IMR-90 (cell line): ENCODE measurements around the gene PIP. TPM values are rescaled to one million over a fixed set of nuclear protein-coding genes. Genes with fewer than 3 reads are reported as not detected.

Experiments used
- ATAC-seq: fragments of 200-7000 bp; cut with Tn5 transposase; 2 replicates; pipeline ENCODE4 v1.9.1; 2020; ENCODE audit warnings: low read depth, mild to moderate bottlenecking, moderate library complexity
- BruUV-seq: library from RNA; stranded (reverse); fragments of 400-500 nt; replicated peaks from 2 replicates; lab custom pipeline; 2021; lab: Mats Ljungman, UMichigan
- CTCF ChIA-PET: fragments of 300-600 bp; formaldehyde crosslinking; extraction: SDS; loops from one replicate; lab custom pipeline; 2021; ENCODE audit warnings: antibody characterized with exemption; lab: Yijun Ruan, JAX
- POLR2A ChIA-PET: fragments of 300-600 bp; sonication (Branson Sonifier 250); formaldehyde crosslinking; loops from one replicate; lab custom pipeline; 2022; ENCODE audit warnings: antibody characterized with exemption; ENCODE audit not compliant: unreplicated experiment; lab: Charles Lee
- DNase-seq: peaks from one replicate; pipeline ENCODE4 v3.0.0; 2013
- H2AFZ ChIP-seq: replicated peaks from 2 replicates; pipeline ENCODE3; 2013; ENCODE audit warnings: low read length, mild to moderate bottlenecking; ENCODE audit not compliant: poor library complexity
- H2AK5ac ChIP-seq: 2 replicates; pipeline ENCODE4 v1.6.1; 2013; ENCODE audit warnings: low read depth, low read length, inconsistent platforms
- H2AK9ac ChIP-seq: replicated peaks from 2 replicates; pipeline ENCODE3; 2013; ENCODE audit warnings: mild to moderate bottlenecking, low read depth, low read length, moderate library complexity; ENCODE audit not compliant: poor library complexity
- H2BK120ac ChIP-seq: 2 replicates; pipeline ENCODE4 v1.6.1; 2013; ENCODE audit warnings: low read depth, low read length, inconsistent platforms
- H2BK15ac ChIP-seq: 3 replicates; pipeline ENCODE4 v1.6.1; 2013; ENCODE audit warnings: low read depth, low read length, inconsistent platforms
- H2BK20ac ChIP-seq: 2 replicates; pipeline ENCODE4 v1.6.1; 2013; ENCODE audit warnings: low read depth, mild to moderate bottlenecking, inconsistent platforms, low read length, moderate library complexity
- H2BK5ac ChIP-seq: 2 replicates; pipeline ENCODE4 v1.6.1; 2013; ENCODE audit warnings: mild to moderate bottlenecking, low read depth, low read length, inconsistent platforms; ENCODE audit not compliant: poor library complexity, severe bottlenecking
- H3K14ac ChIP-seq: replicated peaks from 2 replicates; pipeline ENCODE4 v1.6.1; 2013; ENCODE audit warnings: low read depth, low read length, inconsistent platforms
- H3K18ac ChIP-seq: 2 replicates; pipeline ENCODE4 v1.6.1; 2013; ENCODE audit warnings: low read depth, low read length, control low read depth
- H3K23ac ChIP-seq: 2 replicates; pipeline ENCODE4 v1.6.1; 2013; ENCODE audit warnings: low read depth, low read length, inconsistent platforms
- H3K27ac ChIP-seq: 2 replicates; pipeline ENCODE4 v1.5.1; 2013; ENCODE audit warnings: mild to moderate bottlenecking, control low read depth, low read length; ENCODE audit not compliant: insufficient read depth
- H3K27me3 ChIP-seq: 2 replicates; pipeline ENCODE4 v1.6.1; 2013; ENCODE audit warnings: low read length; ENCODE audit not compliant: control insufficient read depth, insufficient read depth
- H3K36me3 ChIP-seq: 2 replicates; pipeline ENCODE4 v1.6.1; 2013; ENCODE audit warnings: low read length, mixed read lengths; ENCODE audit not compliant: control insufficient read depth, insufficient read depth
- H3K4ac ChIP-seq: 2 replicates; pipeline ENCODE4 v1.6.1; 2013; ENCODE audit warnings: low read depth, low read length, inconsistent platforms
- H3K4me1 ChIP-seq: 2 replicates; pipeline ENCODE4 v1.6.1; 2013; ENCODE audit warnings: low read length, mixed read lengths; ENCODE audit not compliant: control insufficient read depth, insufficient read depth
- H3K4me2 ChIP-seq: 2 replicates; pipeline ENCODE4 v1.6.1; 2013; ENCODE audit warnings: low read depth, mild to moderate bottlenecking, control low read depth, low read length, moderate library complexity
- H3K4me3 ChIP-seq: 2 replicates; pipeline ENCODE4 v1.5.1; 2013; ENCODE audit warnings: low read depth, mild to moderate bottlenecking, control low read depth, low read length, moderate library complexity; ENCODE audit not compliant: insufficient read depth
- H3K56ac ChIP-seq: 2 replicates; pipeline ENCODE4 v1.6.1; 2013; ENCODE audit warnings: low read length, inconsistent platforms; ENCODE audit not compliant: insufficient read depth; ENCODE audit errors: extremely low read depth
- H3K79me1 ChIP-seq, 2 experiments: 2 replicates each; pipeline ENCODE4 v1.6.1; 2013; ENCODE audit warnings: low read length in 2 of 2, inconsistent platforms in 1 of 2, low read depth in 1 of 2
- H3K9ac ChIP-seq: 2 replicates; pipeline ENCODE4 v1.6.1; 2013; ENCODE audit warnings: low read depth, low read length, control low read depth
- H3K9me1 ChIP-seq: 2 replicates; pipeline ENCODE4 v1.6.1; 2013; ENCODE audit warnings: low read length, inconsistent platforms; ENCODE audit not compliant: insufficient read depth
- H3K9me3 ChIP-seq: 2 replicates; pipeline ENCODE4 v1.6.1; 2013; ENCODE audit warnings: low read length; ENCODE audit not compliant: control insufficient read depth, insufficient read depth
- H4K20me1 ChIP-seq: 2 replicates; pipeline ENCODE4 v1.6.1; 2013; ENCODE audit warnings: low read length, inconsistent platforms; ENCODE audit not compliant: insufficient read depth
- H4K5ac ChIP-seq: 2 replicates; pipeline ENCODE4 v1.6.1; 2013; ENCODE audit warnings: mild to moderate bottlenecking, low read depth, low read length, control low read depth
- H4K8ac ChIP-seq, 2 experiments: 2 replicates each; pipeline ENCODE4 v1.6.1; 2013; ENCODE audit warnings: low read depth in 2 of 2, low read length in 2 of 2, control low read depth in 1 of 2, inconsistent platforms in 1 of 2
- H4K91ac ChIP-seq: 2 replicates; pipeline ENCODE4 v1.6.1; 2013; ENCODE audit warnings: low read depth, low read length, inconsistent platforms; ENCODE audit not compliant: insufficient read depth
- CHD1 ChIP-seq: IDR thresholded peaks from 2 replicates; pipeline ENCODE4 v1.6.1; 2012; ENCODE audit warnings: low read depth, low read length, improper control_type of control experiment
- MAFK ChIP-seq: IDR thresholded peaks from 2 replicates; pipeline ENCODE4 v1.6.1; 2012; ENCODE audit warnings: low read depth, low read length, improper control_type of control experiment
- SMC3 ChIP-seq: fragments of 150-350 bp; IDR thresholded peaks from 2 replicates; pipeline ENCODE4 v1.6.1; 2016; ENCODE audit warnings: low read depth, mild to moderate bottlenecking, antibody characterized with exemption, low read length, moderate library complexity
- WGBS, 2 experiments: methylation state at CpG; one replicate each; pipeline versions ENCODE4 v1.1.5 to v1.1.7; 2013; ENCODE audit warnings: missing lambda C conversion rate in 2 of 2; ENCODE audit not compliant: insufficient read length in 1 of 2; ENCODE audit errors: extremely low coverage in 2 of 2; 5-methylcytosine and 5-hydroxymethylcytosine counted together
- dilution Hi-C: fragments of 300-500 bp; cut with HindIII; formaldehyde crosslinking; loops from one replicate; pipeline ENCODE4 v1.14.3; 2018; ENCODE audit warnings: low sequenced_read_pairs; ENCODE audit not compliant: unreplicated experiment
- in situ Hi-C: fragments of 300-500 bp; cut with MboI; formaldehyde crosslinking; loops from 3 replicates; pipeline ENCODE4 v1.14.3; 2019; ENCODE audit warnings: low sequenced_read_pairs, inconsistent platforms, mixed read lengths
- intact Hi-C: fragments of 100-400 bp; cut with micrococcal nuclease; formaldehyde crosslinking; loops from 2 replicates; pipeline ENCODE4 v1.10.0; 2022
- polyA plus RNA-seq, 3 experiments: library from polyadenylated mRNA; depleted of rRNA; stranded (reverse); fragments of >200 nt; gene quantifications; 2 replicates each; pipeline ENCODE4 v1.2.3, GENCODE V29; 2012; ENCODE audit warnings: low replicate concordance in 1 of 3
- total RNA-seq: library from RNA; depleted of rRNA; stranded (reverse); fragments of >200 nt; gene quantifications from 2 replicates; pipeline ENCODE4 v1.2.3, GENCODE V29; 2012
- TF ChIP-seq, protein P1 (sequence below): conservative IDR thresholded peaks from 2 replicates; pipeline ENCODE4 v1.5.1; 2012; ENCODE audit warnings: mild to moderate bottlenecking, low read depth, low read length, improper control_type of control experiment

Gene PIP
- total and polyA plus RNA-seq, 2 of the 4 experiments (the other 2 are of a cell fraction): not detected

DNA sequence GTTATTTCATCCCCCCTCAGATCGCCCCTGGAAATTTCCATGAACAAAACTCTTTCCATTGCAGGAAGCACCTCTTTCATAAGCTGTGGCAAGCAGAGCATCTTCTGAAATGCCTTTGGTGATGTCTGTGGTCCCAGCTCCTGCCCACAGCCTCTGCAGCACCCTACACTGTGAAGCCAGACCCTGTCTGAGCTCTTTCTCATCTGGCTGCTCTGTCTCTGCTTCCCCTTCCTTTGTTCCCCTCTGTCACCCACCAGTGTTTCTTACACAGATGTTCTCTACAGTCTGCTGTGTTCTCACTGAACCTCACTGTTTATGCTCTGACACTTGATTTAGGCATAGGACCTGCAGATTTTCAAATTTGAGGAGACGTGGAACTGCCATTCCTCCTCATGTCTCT lies 49.5 kb downstream of the PIP start:
- Histone ChIP-seq H3K9me3 (0 out of 2 replicates have a peak, but pooled peaks cover 2% of the 10 kb centered on the region), H3K4ac (no peak overlapping the region), H3K14ac (no peak overlapping the region), H3K9ac (no peak overlapping the region), H3K18ac (no peak overlapping the region), H2BK5ac (no peak overlapping the region), H3K27me3 (no peaks in the 10 kb centered on the region), H2BK120ac (no peak overlapping the region), H2BK20ac (no peak overlapping the region), H4K8ac (no peak overlapping the region), H3K56ac (no peak overlapping the region), H4K91ac (no peak overlapping the region), H3K4me3 (no peak overlapping the region), H4K20me1 (no peaks in the 10 kb centered on the region), H2AK9ac (no peak overlapping the region), H4K5ac (no peak overlapping the region), H3K36me3 (no peaks in the 10 kb centered on the region), H3K4me2 (no peak overlapping the region), H3K27ac (no peak overlapping the region), H2BK15ac (no peak overlapping the region), H3K23ac (no peak overlapping the region), H3K79me1 (no peaks in the 10 kb centered on the region), H2AFZ (no peak overlapping the region), H2AK5ac (no peak overlapping the region), H3K9me1 (no peaks in the 10 kb centered on the region), H3K4me1 (no peaks in the 10 kb centered on the region)
- intact Hi-C loops (no loop called here), dilution Hi-C loops (no loop called here), in situ Hi-C loops (no loop called here)
- BruUV-seq: no TSS peak
- ChIA-PET CTCF (no interaction called here), POLR2A (no interaction called here)
- no CpG with 5 or more reads among the region's 2 CpGs for WGBS, 2 experiments
- no peak for DNase-seq
- TF ChIP-seq MAFK: no peak
- TF ChIP-seq, protein P1, sequence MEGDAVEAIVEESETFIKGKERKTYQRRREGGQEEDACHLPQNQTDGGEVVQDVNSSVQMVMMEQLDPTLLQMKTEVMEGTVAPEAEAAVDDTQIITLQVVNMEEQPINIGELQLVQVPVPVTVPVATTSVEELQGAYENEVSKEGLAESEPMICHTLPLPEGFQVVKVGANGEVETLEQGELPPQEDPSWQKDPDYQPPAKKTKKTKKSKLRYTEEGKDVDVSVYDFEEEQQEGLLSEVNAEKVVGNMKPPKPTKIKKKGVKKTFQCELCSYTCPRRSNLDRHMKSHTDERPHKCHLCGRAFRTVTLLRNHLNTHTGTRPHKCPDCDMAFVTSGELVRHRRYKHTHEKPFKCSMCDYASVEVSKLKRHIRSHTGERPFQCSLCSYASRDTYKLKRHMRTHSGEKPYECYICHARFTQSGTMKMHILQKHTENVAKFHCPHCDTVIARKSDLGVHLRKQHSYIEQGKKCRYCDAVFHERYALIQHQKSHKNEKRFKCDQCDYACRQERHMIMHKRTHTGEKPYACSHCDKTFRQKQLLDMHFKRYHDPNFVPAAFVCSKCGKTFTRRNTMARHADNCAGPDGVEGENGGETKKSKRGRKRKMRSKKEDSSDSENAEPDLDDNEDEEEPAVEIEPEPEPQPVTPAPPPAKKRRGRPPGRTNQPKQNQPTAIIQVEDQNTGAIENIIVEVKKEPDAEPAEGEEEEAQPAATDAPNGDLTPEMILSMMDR: no peak
- TF ChIP-seq SMC3: no peak
- no peak for TF ChIP-seq CHD1
- no peak for ATAC-seq
